SK-N-SH (cell line): ENCODE data around the gene CLEC4G.

Source experiments
- CTCF ChIP-seq: fragments of 200-600 bp; sonication (generic); IDR thresholded peaks from 2 replicates; pipeline ENCODE4 v1.6.1; 2017; ENCODE audit warnings: antibody characterized with exemption, mild to moderate bottlenecking, moderate library complexity
- EZH2phosphoT487 ChIP-seq: fragments of 200-600 bp; sonication (generic); IDR thresholded peaks from 2 replicates; pipeline ENCODE4 v1.6.1; 2017; ENCODE audit warnings: low read depth, mixed run types, mild to moderate bottlenecking, antibody characterized with exemption, moderate library complexity, borderline replicate concordance
- GABPA ChIP-seq: IDR thresholded peaks from 2 replicates; pipeline ENCODE4 v1.4.0; 2012; ENCODE audit warnings: low read depth, mild to moderate bottlenecking
- POLR2AphosphoS5 ChIP-seq: IDR thresholded peaks from 2 replicates; pipeline ENCODE4 v1.6.1; 2012; ENCODE audit warnings: low read depth, low read length
- RAD21 ChIP-seq: IDR thresholded peaks from 2 replicates; pipeline ENCODE4 v1.6.1; 2012; ENCODE audit warnings: mild to moderate bottlenecking, low read length
- RCOR1 ChIP-seq: fragments of 150-350 bp; IDR thresholded peaks from 2 replicates; pipeline ENCODE4 v1.6.1; 2017; ENCODE audit warnings: antibody characterized with exemption, low read length
- USF1 ChIP-seq: IDR thresholded peaks from 2 replicates; pipeline ENCODE4 v1.4.0; 2012; ENCODE audit warnings: low read depth, borderline replicate concordance
- USF2 ChIP-seq: fragments of 150-350 bp; IDR thresholded peaks from 2 replicates; pipeline ENCODE4 v1.6.1; 2017; ENCODE audit warnings: antibody characterized with exemption, low read length, low read depth, borderline replicate concordance
- YY1 ChIP-seq: IDR thresholded peaks from 2 replicates; pipeline ENCODE4 v1.4.0; 2012; ENCODE audit warnings: low read depth, mild to moderate bottlenecking

- TF ChIP-seq USF1 (no peak), CTCF (no peak), POLR2AphosphoS5 (no peak), YY1 (no peak), USF2 (no peak), GABPA (no peak), RAD21 (no peak), RCOR1 (no peak), EZH2phosphoT487 (no peak)
Measured at GRCh38 chr19:7698583-7698982, 33.3 kb downstream of the CLEC4G start.
